Chondrocyte (in vitro differentiated cells): ENCODE data around the gene KMT5B. TPM values are rescaled to one million over a fixed set of nuclear protein-coding genes. Genes with fewer than 3 reads are reported as not detected.

Experiments used
- DNase-seq: peaks from one replicate; pipeline ENCODE4 v3.0.0; 2021; ENCODE audit warnings: mixed read lengths, low spot score
- H3K27ac Mint-ChIP-seq: one replicate; pipeline ENCODE4 v1.8.0; 2021; ENCODE audit warnings: mild to moderate bottlenecking, moderate library complexity, mixed read lengths; ENCODE audit not compliant: unreplicated experiment
- H3K27me3 Mint-ChIP-seq: 2 replicates; pipeline ENCODE4 v1.8.0; 2021; ENCODE audit warnings: low read depth, mixed read lengths
- H3K36me3 Mint-ChIP-seq: 2 replicates; pipeline ENCODE4 v1.8.0; 2021; ENCODE audit warnings: low read depth, mixed read lengths
- H3K4me1 Mint-ChIP-seq: 2 replicates; pipeline ENCODE4 v1.8.0; 2021; ENCODE audit warnings: low read depth, mild to moderate bottlenecking, mixed read lengths
- H3K4me3 Mint-ChIP-seq: one replicate; pipeline ENCODE4 v1.8.0; 2021; ENCODE audit warnings: mild to moderate bottlenecking, moderate library complexity, mixed read lengths; ENCODE audit not compliant: unreplicated experiment
- H3K9me3 Mint-ChIP-seq: 2 replicates; pipeline ENCODE4 v1.8.0; 2021; ENCODE audit warnings: low read depth, mixed read lengths
- CTCF ChIP-seq: fragments of 200-600 bp; sonication (generic); IDR thresholded peaks from 2 replicates; pipeline ENCODE4 v1.5.0; 2021; ENCODE audit warnings: antibody characterized with exemption, mild to moderate bottlenecking, moderate library complexity
- total RNA-seq: library from RNA; stranded (reverse); gene quantifications from 3 replicates; pipeline ENCODE4 v1.2.1, GENCODE V29; 2021

The KMT5B gene
- total RNA-seq, 1 donor from 2014 or later = 44.4 TPM

GRCh38 chr11:68202165-68202564 is 10.9 kb downstream of the KMT5B start:
- DNase-seq = no peak
- no peak for TF ChIP-seq CTCF
- H3K27ac Mint-ChIP-seq = no peak overlapping the region
- no peaks in the 10 kb centered on the region for H3K27me3 Mint-ChIP-seq
- H3K36me3 Mint-ChIP-seq = no peaks in the 10 kb centered on the region
- H3K4me1 Mint-ChIP-seq = peaks cover 55% of the 10 kb centered on the region
- no peak overlapping the region for H3K4me3 Mint-ChIP-seq
- no peaks in the 10 kb centered on the region for H3K9me3 Mint-ChIP-seq

GRCh38 chr11:68201492-68201891 is 11.6 kb downstream of the KMT5B start:
- H3K27ac Mint-ChIP-seq = peak overlapping the region; percentile 98
- H3K4me1 Mint-ChIP-seq = peaks cover 52% of the 10 kb centered on the region
- TF ChIP-seq CTCF = no peak
- no peak overlapping the region for H3K4me3 Mint-ChIP-seq
- no peaks in the 10 kb centered on the region for H3K36me3 Mint-ChIP-seq
- no peak for DNase-seq
- H3K27me3 Mint-ChIP-seq = no peaks in the 10 kb centered on the region
- H3K9me3 Mint-ChIP-seq = no peaks in the 10 kb centered on the region

- Mint-ChIP-seq H3K4me1 (peaks cover 48% of the 10 kb centered on the region), H3K27me3 (no peaks in the 10 kb centered on the region), H3K9me3 (no peaks in the 10 kb centered on the region), H3K36me3 (no peaks in the 10 kb centered on the region), H3K4me3 (peak overlapping the region; percentile 18), H3K27ac (peak overlapping the region; percentile 98)
- no peak for TF ChIP-seq CTCF
- no peak for DNase-seq
Observed at GRCh38 chr11:68200639-68201038, 12.5 kb downstream of the KMT5B start.

- Mint-ChIP-seq H3K27me3 (no peaks in the 10 kb centered on the region), H3K27ac (peak overlapping the region; percentile 98), H3K36me3 (no peaks in the 10 kb centered on the region), H3K9me3 (no peaks in the 10 kb centered on the region), H3K4me1 (peaks cover 47% of the 10 kb centered on the region), H3K4me3 (no peak overlapping the region)
- no peak for TF ChIP-seq CTCF
- DNase-seq = no peak
Observed at GRCh38 chr11:68199295-68199987, 13.7 kb downstream of the KMT5B start.

- H3K9me3 Mint-ChIP-seq = no peaks in the 10 kb centered on the region
- H3K36me3 Mint-ChIP-seq = no peaks in the 10 kb centered on the region
- H3K4me1 Mint-ChIP-seq = peaks cover 48% of the 10 kb centered on the region
- no peak for TF ChIP-seq CTCF
- no peak for DNase-seq
- no peak overlapping the region for H3K4me3 Mint-ChIP-seq
- no peaks in the 10 kb centered on the region for H3K27me3 Mint-ChIP-seq
- H3K27ac Mint-ChIP-seq = no peak overlapping the region
Observed at GRCh38 chr11:68196219-68196618, 16.9 kb downstream of the KMT5B start.
